H1 (cell line): ENCODE results near the gene ANO2. TPM values are rescaled to one million over a fixed set of nuclear protein-coding genes. Genes with fewer than 3 reads are reported as not detected.

Experiments used
- CTCF ChIA-PET: fragments of 300-600 bp; sonication (Branson Sonifier 250); formaldehyde crosslinking; loops from one replicate; lab custom pipeline; 2021; ENCODE audit not compliant: partially characterized antibody; lab: Charles Lee
- POLR2A ChIA-PET: fragments of 300-600 bp; sonication (Branson Sonifier 250); formaldehyde crosslinking; loops from one replicate; lab custom pipeline; 2021; ENCODE audit warnings: inconsistent platforms; ENCODE audit not compliant: partially characterized antibody; lab: Charles Lee
- DNase-seq, 2 experiments: peaks; one replicate each; pipeline versions ENCODE4 v3.0.0 to v3.0.0-alpha.2; 2010 to 2022; ENCODE audit warnings: low spot score in 2 of 2, low read depth in 1 of 2, mixed read lengths in 1 of 2
- FAIRE-seq: peaks from 2 replicates; lab custom pipeline; 2011; peaks lifted over from hg19 to GRCh38; lab: Jason Lieb, UNC
- H2AFZ ChIP-seq: 2 replicates; pipeline ENCODE4 v1.8.1; 2012; ENCODE audit warnings: low read length, inconsistent platforms
- H2AK5ac ChIP-seq: 2 replicates; pipeline ENCODE4 v1.6.1; 2013; ENCODE audit warnings: low read depth, low read length
- H2BK120ac ChIP-seq: replicated peaks from 2 replicates; pipeline ENCODE3; 2013; ENCODE audit warnings: low read depth, low read length, inconsistent platforms
- H2BK12ac ChIP-seq: 2 replicates; pipeline ENCODE4 v1.6.1; 2013; ENCODE audit warnings: low read depth, low read length
- H2BK15ac ChIP-seq: 2 replicates; pipeline ENCODE4 v1.6.1; 2013; ENCODE audit warnings: low read length
- H2BK20ac ChIP-seq: 2 replicates; pipeline ENCODE4 v1.6.1; 2013; ENCODE audit warnings: low read length
- H2BK5ac ChIP-seq: 2 replicates; pipeline ENCODE4 v1.6.1; 2013; ENCODE audit warnings: low read depth, low read length
- H3K14ac ChIP-seq: 2 replicates; pipeline ENCODE4 v1.6.1; 2013; ENCODE audit warnings: inconsistent platforms; ENCODE audit not compliant: insufficient read length
- H3K18ac ChIP-seq: 2 replicates; pipeline ENCODE4 v1.6.1; 2013; ENCODE audit warnings: low read length; ENCODE audit errors: extremely low read depth
- H3K23ac ChIP-seq: 2 replicates; pipeline ENCODE4 v1.6.1; 2013; ENCODE audit warnings: inconsistent platforms; ENCODE audit not compliant: insufficient read length
- H3K23me2 ChIP-seq: 2 replicates; pipeline ENCODE4 v1.6.1; 2013; ENCODE audit warnings: low read depth, low read length
- H3K27ac ChIP-seq: 2 replicates; pipeline ENCODE4 v1.6.1; 2011; ENCODE audit warnings: low read depth, low read length, inconsistent platforms
- H3K27me3 ChIP-seq, 4 experiments: replicated peaks in 1 of 4; 1 replicate in 1 of 4; 2 replicates in 3 of 4; pipeline versions ENCODE4 v1.6.1 to v1.8.1; 2011 to 2013; ENCODE audit warnings: low read length in 3 of 4, mild to moderate bottlenecking in 3 of 4, inconsistent platforms in 2 of 4, mixed read lengths in 2 of 4, moderate library complexity in 1 of 4; ENCODE audit not compliant: control insufficient read depth in 3 of 4, insufficient read depth in 3 of 4; ENCODE audit errors: extremely low read depth in 1 of 4
- H3K36me3 ChIP-seq, 4 experiments: 2 replicates each; pipeline versions ENCODE4 v1.6.1 to v1.8.1; 2011 to 2013; ENCODE audit warnings: mild to moderate bottlenecking in 4 of 4, low read length in 3 of 4, moderate library complexity in 2 of 4, control low read depth in 1 of 4, inconsistent platforms in 1 of 4; ENCODE audit not compliant: insufficient read depth in 4 of 4, control insufficient read depth in 2 of 4
- H3K4ac ChIP-seq: replicated peaks from 2 replicates; pipeline ENCODE3; 2013; ENCODE audit warnings: low read length, low read depth, mixed read lengths, inconsistent platforms; ENCODE audit not compliant: insufficient read length
- H3K4me1 ChIP-seq, 4 experiments: replicated peaks in 1 of 4; 1 replicate in 1 of 4; 2 replicates in 3 of 4; pipeline versions ENCODE4 v1.6.1 to v1.8.1; 2011 to 2013; ENCODE audit warnings: low read length in 3 of 4, inconsistent platforms in 2 of 4, mixed read lengths in 1 of 4; ENCODE audit not compliant: insufficient read depth in 4 of 4, control insufficient read depth in 3 of 4
- H3K4me2 ChIP-seq, 2 experiments: 2 replicates each; pipeline versions ENCODE4 v1.6.1 to v1.8.1; 2011 to 2013; ENCODE audit warnings: low read depth in 2 of 2, low read length in 2 of 2, control low read depth in 1 of 2, inconsistent platforms in 1 of 2, mild to moderate bottlenecking in 1 of 2; ENCODE audit not compliant: insufficient read depth in 1 of 2
- H3K4me3 ChIP-seq, 4 experiments: fragments of 200-600, 300-600 bp in 1 of 4; sonication (generic), shearing (Covaris generic), sonication (Bioruptor Twin) in 1 of 4; 2 replicates each; pipeline versions ENCODE4 v1.5.1 to v1.8.1; 2011 to 2016; ENCODE audit warnings: low read length in 4 of 4, low read depth in 3 of 4, control low read depth in 2 of 4, inconsistent platforms in 2 of 4, mild to moderate bottlenecking in 2 of 4, mixed read lengths in 1 of 4, moderate library complexity in 1 of 4; ENCODE audit not compliant: insufficient read depth in 2 of 4; ENCODE audit errors: extremely low read depth in 1 of 4
- H3K56ac ChIP-seq: replicated peaks from 2 replicates; pipeline ENCODE3; 2013; ENCODE audit warnings: low read depth, mild to moderate bottlenecking, mixed read lengths, low read length, inconsistent platforms; ENCODE audit not compliant: insufficient read length
- H3K79me1 ChIP-seq: 2 replicates; pipeline ENCODE4 v1.6.1; 2013; ENCODE audit warnings: low read depth, low read length, control low read depth
- H3K79me2 ChIP-seq, 2 experiments: 2 replicates each; pipeline versions ENCODE4 v1.6.1 to v1.8.1; 2012 to 2013; ENCODE audit warnings: low read length in 2 of 2, mild to moderate bottlenecking in 2 of 2, inconsistent platforms in 1 of 2; ENCODE audit not compliant: insufficient read depth in 2 of 2, control insufficient read depth in 1 of 2
- H3K9ac ChIP-seq, 4 experiments: replicated peaks in 1 of 4; 1 replicate in 1 of 4; 2 replicates in 3 of 4; pipeline versions ENCODE4 v1.6.1 to v1.8.1; 2011 to 2013; ENCODE audit warnings: low read depth in 3 of 4, low read length in 3 of 4, control low read depth in 2 of 4, mild to moderate bottlenecking in 2 of 4, moderate library complexity in 2 of 4, inconsistent platforms in 1 of 4; ENCODE audit errors: extremely low read depth in 1 of 4
- H3K9me3 ChIP-seq, 2 experiments: 2 replicates each; pipeline versions ENCODE4 v1.6.1 to v1.8.1; 2012 to 2013; ENCODE audit warnings: mild to moderate bottlenecking in 2 of 2, moderate library complexity in 2 of 2, control low read depth in 1 of 2, inconsistent platforms in 1 of 2, low read depth in 1 of 2, low read length in 1 of 2, mixed read lengths in 1 of 2; ENCODE audit not compliant: insufficient read depth in 2 of 2
- H4K20me1 ChIP-seq, 2 experiments: replicated peaks in 1 of 2; 2 replicates each; pipeline versions ENCODE3 to v1.8.1; 2011 to 2013; ENCODE audit warnings: inconsistent platforms in 2 of 2, low read length in 2 of 2, mild to moderate bottlenecking in 1 of 2; ENCODE audit not compliant: insufficient read depth in 2 of 2, control insufficient read depth in 1 of 2
- H4K5ac ChIP-seq: 2 replicates; pipeline ENCODE4 v1.6.1; 2013; ENCODE audit warnings: low read length, low read depth, mixed read lengths, inconsistent platforms; ENCODE audit not compliant: insufficient read length
- H4K8ac ChIP-seq: 2 replicates; pipeline ENCODE4 v1.8.0; 2013; ENCODE audit warnings: mild to moderate bottlenecking, moderate library complexity, low read length, inconsistent platforms; ENCODE audit not compliant: insufficient read depth; ENCODE audit errors: extremely low read depth
- H4K91ac ChIP-seq: replicated peaks from 2 replicates; pipeline ENCODE3; 2013; ENCODE audit warnings: low read length, mixed read lengths, inconsistent platforms; ENCODE audit not compliant: insufficient read length
- ASH2L ChIP-seq: fragments of 200-600, 300-600 bp; sonication (generic); IDR thresholded peaks from one replicate; pipeline ENCODE4 v1.7.1; 2017; ENCODE audit warnings: low read length
- WGBS, 2 experiments: shearing (Covaris generic) in 1 of 2; methylation state at CpG; one replicate each; pipeline versions ENCODE4 v1.1.6 to v1.1.7; 2013 to 2015; ENCODE audit warnings: low lambda C conversion rate in 2 of 2, mixed read lengths in 2 of 2, inconsistent platforms in 1 of 2, low coverage in 1 of 2, missing lambda C conversion rate in 1 of 2; ENCODE audit not compliant: insufficient replicate concordance in 2 of 2, insufficient coverage in 1 of 2, insufficient read length in 1 of 2; ENCODE audit errors: extremely low coverage in 1 of 2, missing lambda C conversion rate in 1 of 2; 5-methylcytosine and 5-hydroxymethylcytosine counted together
- polyA plus RNA-seq, 7 experiments: library from polyadenylated mRNA; depleted of rRNA in 3 of 7; stranded (reverse) in 5 of 7; unstranded in 2 of 7; fragments of >200 nt in 5 of 7; fragments of 200-250 nt in 2 of 7; gene quantifications; 1 replicate in 5 of 7; 2 replicates in 1 of 7; 4 replicates in 1 of 7; pipeline versions ENCODE4 v1.2.1 to v1.2.3, GENCODE V29; 2011 to 2013; ENCODE audit warnings: missing spikeins in 2 of 7, mixed read lengths in 2 of 7
- total RNA-seq: library from RNA; stranded (reverse); fragmentation: NEBNext Ultra II Directional; extraction: Animal tissue kit (Norgen Biotek cat#: 25700); gene quantifications from 2 replicates; pipeline ENCODE4 v1.2.1, GENCODE V29; 2021

ANO2 gene
- total and polyA plus RNA-seq, 2 of the 8 experiments (the other 6 are each of a cell fraction or from before 2014, with no cell fraction given), result 1.9 to 5.5 TPM

DNA sequence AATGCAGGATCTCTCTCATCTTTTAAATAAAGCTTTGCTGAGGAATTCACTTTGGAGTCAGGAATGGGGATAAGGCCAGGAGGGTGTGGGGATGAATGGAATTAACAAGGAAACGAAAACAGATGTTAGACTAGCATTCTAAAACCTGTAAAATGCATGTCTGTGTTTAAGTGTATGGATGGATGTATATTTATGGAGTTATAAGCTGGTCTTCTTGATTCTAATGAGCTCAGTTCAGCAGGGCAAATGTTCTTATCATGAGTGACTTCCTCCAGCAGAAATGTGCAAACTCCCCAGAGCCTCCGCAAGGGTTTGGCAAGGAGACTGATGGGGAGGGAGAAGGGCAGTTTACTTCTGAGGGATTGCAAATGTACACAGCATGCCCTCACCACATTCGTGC, 364.0 kb downstream of the ANO2 start:
- Histone ChIP-seq H3K56ac (no peak overlapping the region), H2BK120ac (no peak overlapping the region), H2BK15ac (no peak overlapping the region), H3K23ac (no peak overlapping the region), H2BK5ac (no peak overlapping the region), H2AFZ (no peak overlapping the region), H4K20me1 (no peaks in the 10 kb centered on the region), H3K4me2 (no peak overlapping the region), H3K23me2 (no peaks in the 10 kb centered on the region; the same call in 1 of the 2 replicates), H3K14ac (no peak overlapping the region), H3K79me2 (no peaks in the 10 kb centered on the region), H3K27me3 (no peaks in the 10 kb centered on the region), H3K27ac (no peak overlapping the region), H2BK20ac (no peak overlapping the region), H3K4ac (no peak overlapping the region), H4K8ac (no peak overlapping the region), H2BK12ac (no peak overlapping the region), H2AK5ac (no peak overlapping the region), H3K9me3 (no peaks in the 10 kb centered on the region), H3K4me1 (peaks cover 0 to under 1% (median 0%) of the 10 kb centered on the region in 4 experiments; a peak in 3 of 7 replicates), H3K36me3 (no peaks in the 10 kb centered on the region), H3K18ac (no peak overlapping the region), H3K4me3 (no peak overlapping the region), H3K79me1 (no peaks in the 10 kb centered on the region), H4K5ac (no peak overlapping the region), H3K9ac (no peak overlapping the region), H4K91ac (no peak overlapping the region)
- WGBS, 2 experiments, result 81% methylated on average over 3 of the region's 3 CpGs; no CpG with 5 or more reads in 1 of the 2 experiments
- TF ChIP-seq ASH2L, result no peak
- no peak for FAIRE-seq
- DNase-seq, result no peak
- POLR2A ChIA-PET, result no interaction called here
- CTCF ChIA-PET, result interaction anchor here (0.9 to 2.2 kb wide), 8 partner anchors 10 to 70 kb away, joined by 3 to 7 read pairs (median 4); no protein-coding TSS in a partner anchor
